Vagina (tissue), 2 donors: ENCODE measurements around the gene TENT5A.

Source experiments
- CTCF ChIP-seq, 3 experiments: fragments of 450-650 bp in 2 of 3; fragments of 200-600 bp in 1 of 3; sonication (generic) in 1 of 3; IDR thresholded peaks; one replicate each; pipeline ENCODE4 v1.5.1; 2017 to 2019; ENCODE audit warnings: antibody characterized with exemption in 3 of 3, mild to moderate bottlenecking in 2 of 3, moderate library complexity in 2 of 3
- POLR2A ChIP-seq, 2 donors: fragments of 450-650 bp; IDR thresholded peaks; one replicate each; pipeline ENCODE4 v1.6.1; 2017; ENCODE audit warnings: antibody characterized with exemption in 2 of 2, mild to moderate bottlenecking in 2 of 2, moderate library complexity in 2 of 2
- POLR2AphosphoS5 ChIP-seq, 2 donors: sonication (generic); formaldehyde crosslinking; IDR thresholded peaks; one replicate each; pipeline ENCODE4 v1.9.0; 2017; ENCODE audit warnings: antibody characterized with exemption in 2 of 2, mild to moderate bottlenecking in 2 of 2, low read depth in 1 of 2; ENCODE audit not compliant: insufficient read depth in 1 of 2

- TF ChIP-seq CTCF (IDR thresholded peaks at IDR 0.05) (no peak), POLR2A (IDR thresholded peaks at IDR 0.05) (no peak), POLR2AphosphoS5 (IDR thresholded peaks at IDR 0.05; ENCODE audit: insufficient read depth in 1 of 2, low read depth in 1 of 2) (no peak)
These were observed 37.6 kb upstream of the TENT5A start for GRCh38 chr6:81790034-81790433.
